DLD1 (cell line): Measurements from ENCODE around the gene SOX3.

Experiments used
- in situ Hi-C: cut with HindIII; loops from 2 replicates; pipeline ENCODE4 v1.10.0; 2017; ENCODE audit warnings: low sequenced_read_pairs

The SOX3 gene

DNA sequence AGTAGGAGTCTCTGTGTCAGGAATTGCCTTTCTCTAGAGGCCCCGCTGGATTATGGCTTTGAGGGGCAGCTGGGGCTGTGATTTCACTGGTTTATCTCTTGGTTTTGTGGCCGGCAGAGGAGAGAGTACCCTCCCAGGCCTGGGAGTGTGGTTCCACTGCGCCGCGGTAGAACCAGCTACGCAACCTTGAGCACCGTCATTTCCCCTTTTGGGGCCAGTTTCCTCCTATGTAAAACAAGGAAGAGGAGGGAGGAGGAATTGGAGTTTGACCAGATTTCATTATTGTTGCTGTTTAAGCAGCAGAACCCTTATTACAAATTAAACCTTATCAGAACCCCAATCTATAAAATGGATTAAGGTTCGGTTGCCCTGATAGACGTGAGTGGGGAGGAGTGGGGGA is 4.4 kb downstream of the SOX3 start:
- in situ Hi-C loops: no loop called here

DNA sequence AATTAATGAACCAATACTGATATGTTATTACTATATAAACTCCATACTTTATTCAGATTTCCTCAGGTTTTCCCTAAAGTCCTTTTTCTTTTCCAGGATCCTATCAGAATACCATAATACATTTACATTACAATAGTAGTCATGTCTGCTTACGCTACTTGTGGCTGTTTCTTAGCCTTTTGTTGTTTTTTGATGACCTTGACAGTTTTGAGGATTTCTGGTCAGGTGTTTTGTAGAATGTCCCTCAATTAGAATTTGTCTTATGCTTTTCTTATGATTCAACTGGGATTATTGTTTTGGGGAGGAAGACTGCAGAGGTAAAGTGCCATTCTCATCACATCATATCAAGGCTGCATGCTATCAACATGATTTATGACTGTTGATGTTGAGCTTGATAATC is 9.1 kb downstream of the SOX3 start:
- in situ Hi-C loops: no loop called here

DNA sequence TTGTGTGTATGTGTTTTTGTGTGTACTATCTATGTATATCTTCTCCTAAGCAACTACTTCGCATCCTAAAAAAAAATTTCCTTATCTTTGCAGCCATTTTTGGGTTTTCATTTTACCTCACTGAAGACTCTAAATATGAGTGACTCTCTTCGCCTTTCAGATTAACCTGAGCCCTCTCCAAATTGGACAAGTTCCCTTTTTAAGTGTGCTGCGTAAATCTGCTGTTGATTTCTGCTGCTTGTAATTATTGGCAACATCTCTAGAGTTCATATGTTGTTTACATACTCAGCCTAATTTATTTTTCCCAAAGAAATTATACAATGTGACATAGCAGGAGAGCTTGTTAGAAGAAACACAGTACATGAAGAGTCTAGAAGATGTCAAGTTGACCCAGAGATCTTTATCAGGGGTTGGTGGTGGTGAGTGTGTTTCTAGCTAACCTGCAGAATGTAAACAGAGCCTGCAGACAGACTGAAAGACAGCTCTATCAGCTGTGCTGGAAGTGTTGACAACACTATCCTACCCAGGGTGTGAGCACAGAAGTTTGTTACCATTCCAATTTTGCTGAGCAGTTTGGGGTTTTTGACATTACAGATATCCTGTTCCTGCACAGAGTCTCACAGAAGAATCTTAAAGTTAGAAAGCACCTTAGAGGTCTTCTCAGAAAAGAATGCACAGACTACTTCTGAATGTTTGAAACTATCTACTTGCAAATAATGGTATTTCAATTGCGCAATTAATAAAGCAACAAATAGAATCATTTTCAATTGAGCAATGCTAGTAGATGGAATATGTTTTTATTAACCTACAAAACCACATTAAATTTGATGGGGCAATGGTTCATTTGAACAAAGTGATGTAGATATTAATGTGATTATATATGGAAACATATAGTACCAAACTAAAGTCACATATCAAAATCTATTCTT is 12.5 kb downstream of the SOX3 start:
- in situ Hi-C loops: no loop called here

- in situ Hi-C loops: no loop called here
Observed at GRCh38 chrX:140480765-140481164, 24.1 kb downstream of the SOX3 start.

- in situ Hi-C loops: no loop called here
Observed at GRCh38 chrX:140477987-140478386, 26.9 kb downstream of the SOX3 start.

DNA sequence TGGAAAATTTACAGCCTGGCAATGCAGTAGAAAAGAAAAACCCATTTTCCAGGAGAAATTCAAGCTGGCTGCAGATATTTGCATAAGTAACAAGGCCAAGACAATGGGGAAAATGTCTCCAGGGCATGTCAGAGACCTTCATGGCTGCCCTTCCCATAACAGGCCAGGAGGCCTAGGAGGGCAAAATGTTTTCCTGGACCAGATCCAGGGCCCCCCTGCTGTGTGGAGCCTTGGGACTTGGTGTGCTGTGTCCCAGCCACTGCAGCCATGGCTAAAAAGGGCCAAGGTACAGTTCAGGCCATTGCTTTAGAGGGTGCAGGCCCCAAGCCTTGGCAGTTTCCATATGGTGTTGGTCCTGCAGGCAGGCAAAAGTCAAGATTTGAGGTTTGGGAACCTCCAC is 29.8 kb downstream of the SOX3 start:
- in situ Hi-C loops: no loop called here

DNA sequence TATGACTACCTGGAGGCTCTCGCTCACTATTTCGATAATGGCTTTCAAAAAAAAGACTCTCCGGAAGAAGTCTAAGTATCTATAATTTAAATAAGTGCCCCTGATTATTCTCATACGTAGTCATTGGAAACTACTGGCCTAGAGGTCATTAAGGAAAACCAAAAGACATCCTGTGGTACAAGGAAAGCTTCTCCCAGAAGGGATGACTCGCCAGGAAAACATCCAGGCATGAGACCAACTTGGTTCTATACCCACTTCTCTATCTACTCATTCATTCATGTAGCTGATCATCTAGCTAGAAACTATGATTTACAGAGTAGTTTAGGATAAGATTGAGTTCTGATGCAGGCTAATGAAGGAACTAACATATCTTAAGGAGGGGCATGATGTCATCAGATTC is 37.7 kb downstream of the SOX3 start:
- in situ Hi-C loops: no loop called here
